PC-3 (cell line): ENCODE data around the gene PPM1B. TPM values are rescaled to one million over a fixed set of nuclear protein-coding genes. Genes with fewer than 3 reads are reported as not detected.

Source experiments
- ATAC-seq: fragments of 200-7000 bp; cut with Tn5 transposase; 2 replicates; pipeline ENCODE4 v1.9.1; 2020; ENCODE audit warnings: mild to moderate bottlenecking, moderate library complexity
- BruUV-seq: library from RNA; stranded (reverse); fragments of 400-500 nt; replicated peaks from 2 replicates; lab custom pipeline; 2021; lab: Mats Ljungman, UMichigan
- CTCF ChIA-PET: fragments of 300-600 bp; sonication (Branson Sonifier 250); formaldehyde crosslinking; loops from one replicate; lab custom pipeline; 2022; ENCODE audit warnings: antibody characterized with exemption; lab: Charles Lee
- POLR2A ChIA-PET: fragments of 300-600 bp; sonication (Branson Sonifier 250); formaldehyde crosslinking; loops from one replicate; lab custom pipeline; 2022; ENCODE audit warnings: antibody characterized with exemption; ENCODE audit not compliant: unreplicated experiment; lab: Charles Lee
- DNase-seq: peaks from one replicate; pipeline ENCODE4 v3.0.0-alpha.2; 2015
- H2AFZ ChIP-seq: fragments of 300-600 bp; sonication (generic); 2 replicates; pipeline ENCODE4 v1.6.0; 2016; ENCODE audit warnings: antibody characterized with exemption, low read length
- H3F3A ChIP-seq: fragments of 300-600 bp; sonication (generic); one replicate; pipeline ENCODE4 v1.6.0; 2017; ENCODE audit warnings: antibody characterized with exemption, low read length, control low read depth, mild to moderate bottlenecking; ENCODE audit not compliant: unreplicated experiment
- H3K27ac ChIP-seq: fragments of 300-600 bp; sonication (generic); 2 replicates; pipeline ENCODE4 v1.5.1; 2016; ENCODE audit warnings: mild to moderate bottlenecking, low read length
- H3K27me3 ChIP-seq: fragments of 300-600 bp; sonication (generic); 2 replicates; pipeline ENCODE4 v1.6.1; 2016; ENCODE audit warnings: low read length, mixed read lengths
- H3K36me3 ChIP-seq: fragments of 300-600 bp; sonication (generic); 2 replicates; pipeline ENCODE4 v1.6.1; 2016; ENCODE audit warnings: low read depth, mixed run types, low read length, mixed read lengths
- H3K4me1 ChIP-seq: fragments of 300-600 bp; sonication (generic); 2 replicates; pipeline ENCODE4 v1.5.1; 2016; ENCODE audit warnings: low read length; ENCODE audit not compliant: insufficient read depth
- H3K4me2 ChIP-seq: fragments of 300-600 bp; sonication (generic); 2 replicates; pipeline ENCODE4 v1.6.0; 2016; ENCODE audit warnings: low read length
- H3K4me3 ChIP-seq: fragments of 300-600 bp; sonication (generic); 2 replicates; pipeline ENCODE4 v1.5.1; 2016; ENCODE audit warnings: mild to moderate bottlenecking, low read length, mixed read lengths
- H3K79me2 ChIP-seq: fragments of 300-600 bp; sonication (generic); 2 replicates; pipeline ENCODE4 v1.6.1; 2017; ENCODE audit warnings: low read length, mixed read lengths
- H3K9ac ChIP-seq: fragments of 300-600 bp; sonication (generic); 2 replicates; pipeline ENCODE4 v1.6.0; 2016; ENCODE audit warnings: mild to moderate bottlenecking, low read length
- H3K9me2 ChIP-seq: fragments of 300-600 bp; sonication (generic); replicated peaks from 2 replicates; pipeline ENCODE4 v1.6.1; 2016; ENCODE audit warnings: mixed run types, low read length, mixed read lengths
- H3K9me3 ChIP-seq: fragments of 300-600 bp; sonication (generic); 2 replicates; pipeline ENCODE4 v1.6.1; 2016; ENCODE audit warnings: low read length, mixed read lengths
- H4K20me1 ChIP-seq: fragments of 300-600 bp; sonication (generic); 2 replicates; pipeline ENCODE4 v1.6.1; 2016; ENCODE audit warnings: low read length, mixed read lengths
- EZH2 ChIP-seq: fragments of 300-600 bp; sonication (generic); IDR thresholded peaks from one replicate; pipeline ENCODE4 v1.6.1; 2017; ENCODE audit warnings: antibody characterized with exemption, mild to moderate bottlenecking, low read length; ENCODE audit not compliant: unreplicated experiment
- EZH2phosphoT487 ChIP-seq: fragments of 300-600 bp; sonication (generic); IDR thresholded peaks from 2 replicates; pipeline ENCODE4 v1.6.1; 2018; ENCODE audit warnings: mild to moderate bottlenecking, antibody characterized with exemption, low read length, borderline replicate concordance
- intact Hi-C: fragments of 100-400 bp; cut with micrococcal nuclease; formaldehyde crosslinking; loops from 2 replicates; pipeline ENCODE4 v1.9.0; 2023
- total RNA-seq: library from RNA; depleted of rRNA; stranded (reverse); fragments of >200 nt; gene quantifications from 2 replicates; pipeline ENCODE4 v1.2.3, GENCODE V29; 2014
- TF ChIP-seq, protein P1 (sequence below): fragments of 300-600 bp; sonication (generic); conservative IDR thresholded peaks from 2 replicates; pipeline ENCODE4 v1.5.1; 2017; ENCODE audit warnings: antibody characterized with exemption, low read depth, mild to moderate bottlenecking, low read length

PPM1B gene
- total RNA-seq, 1 experiment from 2014 or later: 17.6 TPM

DNA sequence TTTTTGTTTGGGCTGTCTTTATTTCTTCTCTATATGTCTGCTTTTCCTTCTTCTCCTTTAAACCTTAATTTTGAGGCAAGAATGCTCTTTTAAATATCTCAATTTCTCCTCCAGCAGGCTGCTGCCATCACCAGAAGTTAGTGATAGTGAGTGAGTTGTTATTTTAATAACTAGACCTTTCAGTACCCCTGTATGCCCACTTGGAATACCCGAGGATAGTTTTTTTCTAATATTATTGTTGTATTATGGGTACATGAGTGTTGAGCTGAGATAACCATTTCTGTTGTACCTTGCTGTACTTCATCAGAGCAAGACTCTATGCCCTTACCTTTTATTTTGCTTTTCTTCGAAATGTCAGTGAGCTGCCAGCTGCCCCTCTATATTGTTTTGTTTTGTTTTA, 50.1 kb downstream of the PPM1B start:
- Histone ChIP-seq H3K27ac (no peak overlapping the region), H3K27me3 (no peaks in the 10 kb centered on the region), H3K9ac (no peak overlapping the region), H3K9me2 (no peaks in the 10 kb centered on the region), H3K4me2 (no peak overlapping the region), H3K36me3 (peaks cover 4% of the 10 kb centered on the region; the same call in 1 of the 2 replicates), H3K4me3 (no peak overlapping the region), H3K4me1 (no peaks in the 10 kb centered on the region), H4K20me1 (no peaks in the 10 kb centered on the region), H3F3A (no peaks in the 10 kb centered on the region), H3K79me2 (no peaks in the 10 kb centered on the region), H3K9me3 (no peaks in the 10 kb centered on the region), H2AFZ (no peak overlapping the region)
- POLR2A ChIA-PET: no interaction called here
- no TSS peak for BruUV-seq
- ATAC-seq: no peak
- TF ChIP-seq, protein P1, sequence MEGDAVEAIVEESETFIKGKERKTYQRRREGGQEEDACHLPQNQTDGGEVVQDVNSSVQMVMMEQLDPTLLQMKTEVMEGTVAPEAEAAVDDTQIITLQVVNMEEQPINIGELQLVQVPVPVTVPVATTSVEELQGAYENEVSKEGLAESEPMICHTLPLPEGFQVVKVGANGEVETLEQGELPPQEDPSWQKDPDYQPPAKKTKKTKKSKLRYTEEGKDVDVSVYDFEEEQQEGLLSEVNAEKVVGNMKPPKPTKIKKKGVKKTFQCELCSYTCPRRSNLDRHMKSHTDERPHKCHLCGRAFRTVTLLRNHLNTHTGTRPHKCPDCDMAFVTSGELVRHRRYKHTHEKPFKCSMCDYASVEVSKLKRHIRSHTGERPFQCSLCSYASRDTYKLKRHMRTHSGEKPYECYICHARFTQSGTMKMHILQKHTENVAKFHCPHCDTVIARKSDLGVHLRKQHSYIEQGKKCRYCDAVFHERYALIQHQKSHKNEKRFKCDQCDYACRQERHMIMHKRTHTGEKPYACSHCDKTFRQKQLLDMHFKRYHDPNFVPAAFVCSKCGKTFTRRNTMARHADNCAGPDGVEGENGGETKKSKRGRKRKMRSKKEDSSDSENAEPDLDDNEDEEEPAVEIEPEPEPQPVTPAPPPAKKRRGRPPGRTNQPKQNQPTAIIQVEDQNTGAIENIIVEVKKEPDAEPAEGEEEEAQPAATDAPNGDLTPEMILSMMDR: no peak
- TF ChIP-seq EZH2phosphoT487 (no peak), EZH2 (no peak)
- CTCF ChIA-PET: no interaction called here
- intact Hi-C loops: no loop called here
- DNase-seq: no peak

DNA sequence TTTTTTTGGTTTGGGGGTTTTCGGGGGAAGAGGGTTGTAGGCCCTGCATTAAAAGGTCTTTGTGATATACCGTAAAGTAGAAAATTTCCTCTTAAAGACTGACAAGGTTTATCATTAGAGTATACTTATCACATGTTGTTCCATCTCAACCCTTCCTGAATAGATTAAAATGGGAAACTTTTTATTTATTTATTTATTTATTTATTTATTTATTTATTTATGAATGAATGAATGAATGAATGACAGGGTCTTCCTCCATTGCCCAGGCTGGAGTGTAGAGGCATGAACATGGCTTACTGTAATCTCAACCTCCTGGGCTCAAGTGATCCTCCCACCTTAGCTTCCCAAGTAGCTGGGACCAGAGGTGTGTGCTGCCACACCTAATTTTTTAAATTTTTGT, 58.1 kb downstream of the PPM1B start:
- no peaks in the 10 kb centered on the region for H3K4me1 ChIP-seq
- no peaks in the 10 kb centered on the region for H3K36me3 ChIP-seq
- no TSS peak for BruUV-seq
- no peak overlapping the region for H3K9ac ChIP-seq
- H2AFZ ChIP-seq: no peak overlapping the region
- POLR2A ChIA-PET: no interaction called here
- no peaks in the 10 kb centered on the region for H4K20me1 ChIP-seq
- ATAC-seq (no peak), DNase-seq (no peak)
- no peak for TF ChIP-seq EZH2phosphoT487
- TF ChIP-seq, protein P1: no peak
- no peak for TF ChIP-seq EZH2
- intact Hi-C loops: no loop called here
- no peaks in the 10 kb centered on the region for H3K9me3 ChIP-seq
- H3K9me2 ChIP-seq: no peaks in the 10 kb centered on the region
- no peaks in the 10 kb centered on the region for H3K79me2 ChIP-seq
- H3F3A ChIP-seq: no peaks in the 10 kb centered on the region
- H3K4me2 ChIP-seq: no peak overlapping the region
- H3K27ac ChIP-seq: no peak overlapping the region
- CTCF ChIA-PET: no interaction called here
- H3K4me3 ChIP-seq: no peak overlapping the region
- no peaks in the 10 kb centered on the region for H3K27me3 ChIP-seq

DNA sequence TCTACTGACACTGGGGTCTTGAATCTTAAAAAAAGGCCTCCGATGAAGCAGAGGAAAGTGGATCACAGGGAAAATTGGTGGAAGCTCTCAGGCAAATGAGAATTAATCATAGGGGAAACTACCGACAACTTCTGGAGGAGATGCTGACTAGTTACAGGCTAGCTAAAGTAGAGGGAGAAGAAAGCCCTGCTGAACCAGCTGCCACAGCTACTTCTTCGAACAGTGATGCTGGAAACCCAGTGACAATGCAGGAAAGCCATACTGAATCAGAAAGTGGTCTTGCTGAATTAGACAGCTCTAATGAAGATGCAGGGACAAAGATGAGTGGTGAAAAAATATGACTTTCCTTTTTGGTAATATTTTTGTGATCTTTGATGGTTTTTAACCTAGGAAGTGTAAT, 61.7 kb downstream of the PPM1B start:
- Histone ChIP-seq H2AFZ (no peak overlapping the region), H3K27ac (no peak overlapping the region), H3K9me2 (no peaks in the 10 kb centered on the region), H3F3A (no peaks in the 10 kb centered on the region), H3K9me3 (no peaks in the 10 kb centered on the region), H3K4me1 (peaks cover 23% of the 10 kb centered on the region), H3K4me3 (no peak overlapping the region), H3K36me3 (no peaks in the 10 kb centered on the region), H3K9ac (no peak overlapping the region), H4K20me1 (no peaks in the 10 kb centered on the region), H3K4me2 (no peak overlapping the region), H3K79me2 (no peaks in the 10 kb centered on the region), H3K27me3 (no peaks in the 10 kb centered on the region)
- BruUV-seq: no TSS peak
- no peak for ATAC-seq
- TF ChIP-seq EZH2: no peak
- TF ChIP-seq, protein P1: no peak
- DNase-seq: no peak
- POLR2A ChIA-PET: interaction anchor here (0.7 kb wide), 1 partner anchor 158 kb away, joined by 4 read pairs; no protein-coding TSS in a partner anchor
- intact Hi-C loops: loop anchor here (5.0 kb wide), 1 partner anchor 38 kb away; no protein-coding TSS in a partner anchor
- CTCF ChIA-PET: interaction anchor here (0.7 kb wide), 1 partner anchor 222 kb away, joined by 3 read pairs; no protein-coding TSS in a partner anchor
